ENCODE measurements around the gene NFATC3. TPM values are rescaled to one million over a fixed set of nuclear protein-coding genes. Genes with fewer than 3 reads are reported as not detected.

NFATC3 gene
- total and polyA plus RNA-seq, 4 donors: 9.7 to 21.2 (median 16.8) TPM

DNA sequence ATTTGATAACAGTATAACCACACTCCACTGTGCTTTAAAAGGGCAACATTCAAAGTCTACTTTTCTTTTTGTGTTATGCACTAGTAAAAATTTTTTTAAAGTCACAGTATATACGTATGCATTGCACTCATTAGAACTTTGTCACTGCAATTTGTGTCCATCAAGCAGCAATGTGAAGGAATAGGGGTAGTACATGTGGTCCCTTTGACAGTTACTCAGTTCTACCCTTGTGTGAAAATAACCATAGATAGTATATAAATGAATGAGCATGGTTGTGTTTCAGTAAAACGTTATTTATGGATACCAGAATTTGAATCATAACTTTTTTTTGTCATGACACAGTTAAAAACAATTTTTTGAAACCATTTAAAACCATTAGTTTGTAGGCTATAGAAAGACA is 30.7 kb downstream of the NFATC3 start:
- peaks cover 0 to 11% (median 4%) of the 10 kb centered on the region in 4 donors for H3K4me1 ChIP-seq (ENCODE audit: control insufficient read depth in 4 of 4, insufficient read depth in 4 of 4, low read length in 3 of 4)
- DNase-seq (ENCODE audit: low spot score): no peak
- no peak overlapping the region for H3K27ac ChIP-seq (ENCODE audit: low read depth in 1 of 2, low read length in 2 of 2)
- WGBS: 84% methylated on average over 2 of the region's 2 CpGs
- no peaks in the 10 kb centered on the region for H3K36me3 ChIP-seq (ENCODE audit: control insufficient read depth in 4 of 4, insufficient read depth in 3 of 4, low read depth in 1 of 4, low read length in 3 of 4)
- no peaks in the 10 kb centered on the region for H3K9me3 ChIP-seq (ENCODE audit: control insufficient read depth in 4 of 4, low read length in 3 of 4)
- H3K4me3 ChIP-seq (ENCODE audit: low read depth in 1 of 3, low read length in 3 of 3): no peak overlapping the region
- no peak overlapping the region for H3K9ac ChIP-seq (ENCODE audit: low read depth in 1 of 2, low read length in 2 of 2)
- H3K27me3 ChIP-seq (ENCODE audit: control insufficient read depth in 4 of 4, insufficient read depth in 4 of 4, low read length in 3 of 4): no peaks in the 10 kb centered on the region
- TF ChIP-seq YY1 (IDR thresholded peaks at IDR 0.05) (no peak), ZBTB33 (IDR thresholded peaks at IDR 0.05) (no peak), GABPA (IDR thresholded peaks at IDR 0.05 in 1 of 2, conservative IDR thresholded peaks at IDR 0.05 in 1 of 2) (no peak), HNF4A (conservative IDR thresholded peaks at IDR 0.05) (no peak), MAX (IDR thresholded peaks at IDR 0.05) (no peak), EGR1 (IDR thresholded peaks at IDR 0.05; ENCODE audit: low read depth in 2 of 2) (no peak), NR2F2 (IDR thresholded peaks at IDR 0.05) (no peak), HNF4G (IDR thresholded peaks at IDR 0.05) (no peak), FOXA1 (IDR thresholded peaks at IDR 0.05) (no peak), RXRA (IDR thresholded peaks at IDR 0.05) (no peak), TAF1 (conservative IDR thresholded peaks at IDR 0.05) (no peak), FOXA2 (IDR thresholded peaks at IDR 0.05) (no peak), CTCF (IDR thresholded peaks at IDR 0.05; ENCODE audit: low read depth, low read length, missing input control) (no peak), RAD21 (IDR thresholded peaks at IDR 0.05) (no peak), JUND (IDR thresholded peaks at IDR 0.05) (no peak)
- TF ChIP-seq, protein P1, sequence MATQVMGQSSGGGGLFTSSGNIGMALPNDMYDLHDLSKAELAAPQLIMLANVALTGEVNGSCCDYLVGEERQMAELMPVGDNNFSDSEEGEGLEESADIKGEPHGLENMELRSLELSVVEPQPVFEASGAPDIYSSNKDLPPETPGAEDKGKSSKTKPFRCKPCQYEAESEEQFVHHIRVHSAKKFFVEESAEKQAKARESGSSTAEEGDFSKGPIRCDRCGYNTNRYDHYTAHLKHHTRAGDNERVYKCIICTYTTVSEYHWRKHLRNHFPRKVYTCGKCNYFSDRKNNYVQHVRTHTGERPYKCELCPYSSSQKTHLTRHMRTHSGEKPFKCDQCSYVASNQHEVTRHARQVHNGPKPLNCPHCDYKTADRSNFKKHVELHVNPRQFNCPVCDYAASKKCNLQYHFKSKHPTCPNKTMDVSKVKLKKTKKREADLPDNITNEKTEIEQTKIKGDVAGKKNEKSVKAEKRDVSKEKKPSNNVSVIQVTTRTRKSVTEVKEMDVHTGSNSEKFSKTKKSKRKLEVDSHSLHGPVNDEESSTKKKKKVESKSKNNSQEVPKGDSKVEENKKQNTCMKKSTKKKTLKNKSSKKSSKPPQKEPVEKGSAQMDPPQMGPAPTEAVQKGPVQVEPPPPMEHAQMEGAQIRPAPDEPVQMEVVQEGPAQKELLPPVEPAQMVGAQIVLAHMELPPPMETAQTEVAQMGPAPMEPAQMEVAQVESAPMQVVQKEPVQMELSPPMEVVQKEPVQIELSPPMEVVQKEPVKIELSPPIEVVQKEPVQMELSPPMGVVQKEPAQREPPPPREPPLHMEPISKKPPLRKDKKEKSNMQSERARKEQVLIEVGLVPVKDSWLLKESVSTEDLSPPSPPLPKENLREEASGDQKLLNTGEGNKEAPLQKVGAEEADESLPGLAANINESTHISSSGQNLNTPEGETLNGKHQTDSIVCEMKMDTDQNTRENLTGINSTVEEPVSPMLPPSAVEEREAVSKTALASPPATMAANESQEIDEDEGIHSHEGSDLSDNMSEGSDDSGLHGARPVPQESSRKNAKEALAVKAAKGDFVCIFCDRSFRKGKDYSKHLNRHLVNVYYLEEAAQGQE (IDR thresholded peaks at IDR 0.05): no peak
- TF ChIP-seq, protein P2, sequence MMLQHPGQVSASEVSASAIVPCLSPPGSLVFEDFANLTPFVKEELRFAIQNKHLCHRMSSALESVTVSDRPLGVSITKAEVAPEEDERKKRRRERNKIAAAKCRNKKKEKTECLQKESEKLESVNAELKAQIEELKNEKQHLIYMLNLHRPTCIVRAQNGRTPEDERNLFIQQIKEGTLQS (IDR thresholded peaks at IDR 0.05): no peak

Measured in liver (tissue), 9 donors.